HG02973 (cell line): ENCODE results near the gene GMEB1.
"Not testable (repeated sequence)": the region's sequence is repeated elsewhere in the genome, so short reads cannot be mapped to it uniquely, and the experiment has no call there.

Experiments used
- ATAC-seq: cut with Tn5 transposase; IDR thresholded peaks from one replicate; pipeline ENCODE4 v1.9.1; 2021; ENCODE audit warnings: moderate library complexity; ENCODE audit not compliant: unreplicated experiment

GMEB1 gene

GRCh38 chr1:28750330-28750729 lies 81.7 kb downstream of the GMEB1 start:
- no peak for ATAC-seq

- not testable (repeated sequence) for ATAC-seq
These were observed 82.2 kb downstream of the GMEB1 start for GRCh38 chr1:28750771-28751294.

- no peak for ATAC-seq
These were observed 82.9 kb downstream of the GMEB1 start for GRCh38 chr1:28751315-28752060.

GRCh38 chr1:28755701-28756100 lies 87.1 kb downstream of the GMEB1 start:
- no peak for ATAC-seq

GRCh38 chr1:28756846-28757245 lies 88.3 kb downstream of the GMEB1 start:
- ATAC-seq = no peak

GRCh38 chr1:28758420-28758819 lies 89.8 kb downstream of the GMEB1 start:
- no peak for ATAC-seq

GRCh38 chr1:28759257-28759656 lies 90.7 kb downstream of the GMEB1 start:
- ATAC-seq = no peak

- no peak for ATAC-seq
These were observed 92.6 kb downstream of the GMEB1 start for GRCh38 chr1:28761189-28761588.

- ATAC-seq = no peak
These were observed 98.1 kb downstream of the GMEB1 start for GRCh38 chr1:28766532-28767183.
